T-helper 9 cell (primary cell): Measurements from ENCODE around the gene PPID.
"Not testable (repeated sequence)": the region's sequence is repeated elsewhere in the genome, so short reads cannot be mapped to it uniquely, and the experiment has no call there.

Experiments
- DNase-seq: peaks from one replicate; pipeline ENCODE4 v3.0.0-alpha.2; 2020
- total RNA-seq, 2 donors: gene quantifications; one replicate each; lab custom pipeline; 2026; lab: John Stamatoyannopoulos, UW

The PPID gene
- total RNA-seq = 19.8 to 53.0 reads per million in 2 donors

- peak; percentile 69 for DNase-seq
Measured at GRCh38 chr4:158722917-158723793, at the start of gene PPID. TSS of gene PPID (minus strand) at chr4:158723396. CDS start at chr4:158723288, 108 bp downstream.

DNA sequence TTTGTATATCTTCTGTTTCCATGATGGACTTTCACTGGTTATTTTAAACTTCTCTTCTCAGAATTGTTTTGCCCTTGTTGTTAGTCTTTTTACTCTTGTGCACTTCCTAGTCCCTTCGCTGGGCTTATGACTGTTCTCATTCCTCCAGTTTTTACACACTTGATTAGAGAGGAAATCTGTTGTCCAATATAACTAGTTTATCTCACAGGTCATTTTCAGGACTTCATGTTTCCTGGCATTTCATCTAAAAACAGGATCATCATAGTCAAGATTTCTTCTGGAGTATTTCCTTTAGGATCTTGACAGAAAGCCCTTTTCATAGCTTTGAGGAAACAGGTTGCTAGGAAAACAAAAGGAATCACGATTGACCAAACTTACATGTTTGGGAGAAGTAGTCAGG, 48.6 kb upstream of the PPID start:
- DNase-seq = no peak

DNA sequence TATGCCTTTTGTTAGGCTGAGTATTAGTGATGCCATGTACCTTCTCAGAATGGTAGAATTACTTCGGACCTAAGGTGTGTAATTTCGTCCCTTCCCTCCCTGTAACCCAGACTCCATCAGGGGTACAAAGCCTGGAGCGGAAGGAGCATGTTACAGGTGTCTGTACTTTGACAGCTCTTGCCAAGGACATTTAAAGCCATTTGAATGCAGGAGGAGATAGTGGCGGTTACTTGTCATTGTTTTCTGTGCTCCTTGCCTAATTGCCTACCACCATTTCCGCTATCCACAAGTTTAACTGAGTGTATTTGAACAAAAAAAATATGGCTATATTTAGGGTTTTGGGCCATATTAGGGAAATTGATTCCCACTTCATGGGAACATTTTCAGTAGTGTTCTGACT, 47.5 kb upstream of the PPID start:
- no peak for DNase-seq

DNA sequence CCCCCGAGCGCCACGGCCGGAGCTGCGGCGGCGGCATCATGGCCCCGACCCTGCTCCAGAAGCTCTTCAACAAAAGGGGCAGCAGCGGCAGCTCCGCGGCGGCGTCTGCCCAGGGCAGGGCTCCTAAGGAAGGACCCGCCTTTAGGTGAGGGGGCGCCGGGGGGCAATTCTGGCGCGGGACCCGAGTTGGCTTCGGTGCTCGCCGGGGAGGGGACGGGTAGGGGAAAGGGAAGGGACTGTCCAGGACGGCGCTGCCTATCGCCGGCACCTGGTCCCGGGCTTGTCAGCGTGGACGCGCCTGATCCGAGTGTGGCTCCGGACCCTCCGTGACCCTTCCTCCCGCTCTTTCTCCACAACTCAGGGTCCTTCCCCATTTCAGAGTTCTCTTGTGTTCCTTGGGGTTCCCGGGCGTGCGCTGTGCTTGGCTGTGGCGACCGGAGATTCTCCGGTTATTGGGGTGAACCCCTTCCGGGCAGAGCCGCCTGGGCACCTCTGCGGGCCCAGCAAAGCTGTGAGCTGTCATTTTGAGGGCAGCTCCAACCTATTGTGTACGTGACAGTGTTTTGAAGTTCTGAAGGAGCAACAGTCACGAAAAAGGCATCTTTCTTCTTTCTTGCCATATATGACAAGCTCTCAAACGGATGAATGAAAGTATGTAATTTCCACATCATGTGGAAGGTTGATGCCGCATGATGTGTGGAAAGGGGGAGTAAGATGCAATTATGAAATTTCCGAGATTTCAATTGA, 46.2 kb upstream of the PPID start:
- peak; percentile 28 for DNase-seq

- peak; percentile 68 for DNase-seq
Measured at GRCh38 chr4:158768555-158769174, 45.5 kb upstream of the PPID start, which contains the start of gene FNIP2. TSS of gene FNIP2 (plus strand) at chr4:158769026. CDS start at chr4:158769213, 187 bp downstream.

GRCh38 chr4:158767451-158767850, 44.3 kb upstream of the PPID start:
- no peak for DNase-seq

DNA sequence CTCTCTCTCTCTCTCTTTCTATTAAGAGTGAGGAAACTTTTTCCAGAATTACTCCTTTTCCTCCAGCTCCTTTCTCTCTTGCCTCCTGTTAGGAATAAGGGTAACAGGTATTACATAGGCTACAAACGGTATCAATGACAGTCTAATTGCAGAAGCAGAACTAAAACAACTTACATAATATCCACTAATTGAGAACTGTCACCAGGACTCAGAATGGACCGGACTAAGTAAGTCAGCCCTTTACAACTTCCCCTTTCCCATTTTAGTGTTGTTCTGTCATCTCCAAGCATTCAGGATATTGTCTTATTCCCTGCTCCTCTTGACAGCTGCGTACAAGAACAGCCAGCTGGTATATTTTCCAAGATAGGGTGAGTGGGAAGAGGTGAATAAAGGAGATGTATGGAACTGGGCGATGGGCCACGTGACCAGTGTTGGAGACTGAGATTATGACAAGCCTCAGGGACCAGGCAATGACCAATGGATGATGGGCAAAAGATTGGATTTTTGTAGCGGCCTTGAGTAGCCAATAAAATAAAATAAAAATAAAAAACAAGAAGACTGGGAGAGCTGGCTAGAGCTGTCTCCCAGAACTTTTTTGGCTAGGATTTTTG, 43.3 kb upstream of the PPID start:
- DNase-seq = no peak

DNA sequence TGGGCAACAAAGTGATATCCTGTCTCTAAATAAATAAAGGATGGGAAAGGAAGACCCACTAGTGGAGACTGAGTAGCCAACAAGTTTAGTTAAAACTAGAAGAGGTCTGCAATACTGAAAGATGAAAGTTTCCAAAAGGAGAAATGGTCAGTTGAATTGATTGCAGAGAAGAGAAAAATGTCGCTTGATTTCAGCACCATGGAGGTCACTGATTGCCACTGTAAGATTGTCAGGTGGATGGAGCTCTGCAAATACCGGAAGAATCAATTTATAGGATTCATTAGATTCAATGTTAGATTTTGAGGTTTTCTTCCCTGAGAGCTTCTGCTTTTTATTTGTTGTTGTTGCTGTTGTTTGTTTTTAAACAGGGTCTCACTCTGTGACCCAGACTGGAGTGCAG, 40.3 kb upstream of the PPID start:
- DNase-seq = no peak

GRCh38 chr4:158762553-158762952, 39.4 kb upstream of the PPID start:
- no peak for DNase-seq

DNA sequence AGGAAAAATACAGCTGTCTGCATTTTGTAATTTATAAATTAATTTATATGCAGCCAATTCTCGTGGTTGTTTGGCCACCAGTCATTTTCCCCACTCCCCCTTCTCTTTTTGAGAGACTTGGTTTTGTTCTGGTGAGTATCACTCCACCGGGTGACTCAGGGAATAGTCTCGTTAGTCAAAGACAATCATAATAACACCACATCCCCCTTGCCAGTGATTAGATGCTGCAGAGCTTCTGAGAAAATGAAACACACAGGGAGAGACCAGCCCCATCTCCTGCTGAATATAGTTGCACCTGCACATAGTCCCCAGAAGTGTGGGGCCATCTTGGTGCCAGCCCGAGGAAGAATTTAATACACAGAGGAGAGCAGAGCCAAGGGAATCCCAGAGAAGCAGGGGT, 37.7 kb upstream of the PPID start:
- DNase-seq = no peak

DNA sequence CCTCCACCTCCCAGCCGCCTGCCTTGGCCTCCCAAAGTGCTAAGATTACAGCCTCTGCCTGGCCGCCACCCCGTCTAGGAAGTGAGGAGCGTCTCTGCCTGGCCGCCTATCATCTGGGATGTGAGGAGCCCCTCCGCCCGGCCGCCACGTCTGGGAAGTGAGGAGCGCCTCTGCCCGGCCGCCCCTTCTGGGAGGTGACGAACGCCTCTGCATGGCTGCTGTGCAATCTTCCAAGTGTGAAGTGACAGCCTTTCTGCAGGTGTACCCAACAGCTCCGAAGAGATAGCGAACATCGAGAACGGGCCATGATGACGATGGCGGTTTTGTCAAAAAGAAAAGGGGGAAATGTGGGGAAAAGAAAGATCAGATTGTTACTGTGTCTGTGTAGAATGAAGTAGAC, 36.3 kb upstream of the PPID start:
- not testable (repeated sequence) for DNase-seq

GRCh38 chr4:158758703-158759102, 35.5 kb upstream of the PPID start:
- no peak for DNase-seq

GRCh38 chr4:158758142-158758541, 34.9 kb upstream of the PPID start:
- DNase-seq = no peak

GRCh38 chr4:158756588-158756987, 33.4 kb upstream of the PPID start:
- no peak for DNase-seq

DNA sequence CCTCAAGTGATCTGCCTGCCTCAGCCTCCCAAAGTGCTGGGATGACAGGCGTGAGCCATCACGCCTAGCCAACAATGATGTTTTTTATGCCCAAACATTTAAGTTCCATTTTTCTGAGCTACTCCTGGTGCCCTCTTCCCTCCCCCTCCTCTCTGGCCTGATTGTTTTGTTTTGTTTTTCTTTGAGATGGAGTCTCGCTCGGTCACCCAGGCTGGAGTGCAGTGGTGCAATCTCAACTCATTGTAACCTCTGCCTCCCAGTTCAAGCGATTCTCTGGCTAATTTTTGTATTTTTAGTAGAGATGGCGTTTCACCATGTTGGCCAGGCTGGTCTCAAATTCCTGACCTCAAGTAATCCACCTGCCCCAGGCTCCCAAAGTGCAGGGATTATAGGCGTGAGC, 32.6 kb upstream of the PPID start:
- not testable (repeated sequence) for DNase-seq

DNA sequence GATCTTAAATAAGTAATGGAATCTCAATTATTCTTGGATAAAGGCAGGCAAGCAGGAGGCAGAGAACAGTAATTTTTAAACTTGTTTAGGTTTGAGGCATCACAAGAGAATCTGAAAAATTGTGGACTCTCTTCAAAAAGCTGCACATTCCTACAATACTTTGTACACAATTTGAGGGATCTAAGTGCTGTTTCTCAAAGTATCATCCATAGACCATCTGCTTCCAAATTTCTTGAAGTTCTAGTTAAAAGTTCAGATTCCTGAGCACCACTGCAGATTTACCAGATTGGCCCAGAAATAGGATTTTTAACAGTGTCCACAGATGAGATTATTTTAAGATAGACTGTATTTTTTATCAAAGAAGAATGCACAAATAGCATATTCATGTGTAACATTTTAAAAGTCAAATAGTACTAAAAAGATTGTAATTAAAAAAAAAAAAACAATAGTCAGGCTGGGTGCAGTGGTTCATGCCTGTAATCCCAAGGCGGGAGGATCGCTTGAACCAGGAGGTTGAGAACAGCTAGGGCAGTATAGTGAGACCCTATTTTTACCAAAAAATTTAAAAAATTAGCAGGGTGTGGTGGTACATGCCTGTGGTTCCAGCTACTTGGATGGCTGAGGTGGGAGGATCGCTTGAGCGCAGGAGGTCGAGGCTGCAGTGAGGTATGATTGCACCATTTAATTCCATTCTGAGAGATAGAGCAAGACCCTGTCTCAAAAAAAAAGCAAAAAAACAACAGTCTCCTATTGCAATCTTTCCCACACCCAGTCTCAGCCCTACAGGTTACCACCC, 31.4 kb upstream of the PPID start:
- no peak for DNase-seq

- no peak for DNase-seq
Measured at GRCh38 chr4:158750379-158750778, 27.2 kb upstream of the PPID start.

DNA sequence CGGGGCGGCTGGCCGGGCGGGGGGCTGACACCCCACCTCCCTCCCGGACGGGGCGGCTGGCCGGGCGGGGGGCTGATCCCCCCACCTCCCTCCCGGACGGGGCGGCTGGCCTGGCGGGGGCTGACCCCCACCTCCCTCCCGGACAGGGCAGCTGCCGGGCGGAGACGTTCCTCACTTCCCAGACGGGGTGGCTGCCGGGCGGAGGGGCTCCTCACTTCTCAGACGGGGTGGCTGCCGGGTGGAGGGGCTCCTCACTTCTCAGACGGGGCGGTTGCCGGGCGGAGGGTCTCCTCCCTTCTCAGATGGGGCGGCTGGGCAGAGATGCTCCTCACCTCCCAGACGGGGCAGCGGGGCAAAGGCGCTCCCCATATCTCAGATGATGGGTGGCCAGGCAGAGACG, 23.3 kb upstream of the PPID start:
- DNase-seq = not testable (repeated sequence)

GRCh38 chr4:158741326-158742021, 18.3 kb upstream of the PPID start:
- DNase-seq = no peak

GRCh38 chr4:158739600-158739999, 16.4 kb upstream of the PPID start:
- DNase-seq = no peak

GRCh38 chr4:158738866-158739265, 15.7 kb upstream of the PPID start:
- DNase-seq = no peak
